T-helper 1 cell treated with Interleukin-12 subunit alpha and Interleukin-12 subunit beta and Interleukin-4 antibody, amounts not matched to agents 30 μg/mL and 1 μg/mL, for 36 hours (primary cell): ENCODE data around the gene VSTM4.

Experiments
- H3K27ac Mint-ChIP-seq: one replicate; pipeline ENCODE4 v1.8.0; 2021; ENCODE audit warnings: mild to moderate bottlenecking, mixed read lengths
- H3K27me3 Mint-ChIP-seq: one replicate; pipeline ENCODE4 v1.8.0; 2021; ENCODE audit warnings: low read depth, mixed read lengths
- H3K36me3 Mint-ChIP-seq: one replicate; pipeline ENCODE4 v1.8.0; 2021; ENCODE audit warnings: low read depth, mixed read lengths
- H3K4me1 Mint-ChIP-seq: one replicate; pipeline ENCODE4 v1.8.0; 2021; ENCODE audit warnings: low read depth, mixed read lengths
- H3K4me3 Mint-ChIP-seq: one replicate; pipeline ENCODE4 v1.8.0; 2021; ENCODE audit warnings: mild to moderate bottlenecking, moderate library complexity, mixed read lengths
- H3K9me3 Mint-ChIP-seq: one replicate; pipeline ENCODE4 v1.8.0; 2021; ENCODE audit warnings: mixed read lengths

VSTM4 gene

DNA sequence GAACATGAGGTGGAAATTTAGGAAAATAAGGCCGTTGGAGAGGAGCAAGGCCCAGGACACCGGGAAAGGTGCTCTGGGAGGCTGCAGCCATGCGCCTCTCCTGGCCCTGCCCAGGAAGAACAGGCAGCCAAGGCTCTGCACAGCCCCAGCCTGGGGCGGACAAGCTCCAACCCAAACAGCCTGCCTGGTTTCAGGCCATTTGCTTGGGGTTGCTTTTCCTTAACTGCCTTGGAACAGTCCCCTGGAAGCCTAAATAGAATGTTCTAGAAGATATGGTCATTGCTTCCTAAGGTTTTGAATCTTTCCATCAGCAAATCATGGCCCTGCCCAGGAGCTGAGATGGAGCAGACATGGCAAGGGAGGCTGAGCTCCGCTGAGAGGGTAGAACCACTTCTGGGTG is 11.0 kb downstream of the VSTM4 start:
- peaks cover 10% of the 10 kb centered on the region for H3K27me3 Mint-ChIP-seq
- no peaks in the 10 kb centered on the region for H3K9me3 Mint-ChIP-seq

DNA sequence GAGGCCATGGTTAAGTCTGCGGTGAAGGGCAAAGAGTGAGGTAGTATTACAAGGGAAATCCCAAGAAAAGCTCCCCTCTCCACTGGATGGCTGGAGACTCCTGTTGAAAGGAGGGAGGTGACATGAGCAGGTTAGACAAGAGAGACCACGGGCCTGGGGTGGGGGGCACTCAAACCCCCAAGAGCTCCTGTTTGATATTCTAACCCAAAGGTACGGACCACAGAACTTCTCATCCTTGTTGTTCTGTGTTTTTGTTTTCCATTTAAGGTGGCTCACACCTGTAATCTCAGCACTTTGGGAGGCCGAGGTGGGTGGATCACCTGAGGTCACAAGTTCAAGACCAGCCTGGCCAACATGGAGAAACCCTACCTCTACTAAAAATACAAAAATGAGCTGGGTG is 11.6 kb downstream of the VSTM4 start:
- Mint-ChIP-seq H3K27me3 (peaks cover 10% of the 10 kb centered on the region), H3K9me3 (no peaks in the 10 kb centered on the region), H3K4me3 (no peak overlapping the region), H3K27ac (no peak overlapping the region), H3K36me3 (no peaks in the 10 kb centered on the region), H3K4me1 (no peaks in the 10 kb centered on the region)

More for the DNA sequence above, 11.0 kb downstream of the VSTM4 start:
- Mint-ChIP-seq H3K36me3 (no peaks in the 10 kb centered on the region), H3K4me1 (no peaks in the 10 kb centered on the region), H3K4me3 (no peak overlapping the region), H3K27ac (no peak overlapping the region)

DNA sequence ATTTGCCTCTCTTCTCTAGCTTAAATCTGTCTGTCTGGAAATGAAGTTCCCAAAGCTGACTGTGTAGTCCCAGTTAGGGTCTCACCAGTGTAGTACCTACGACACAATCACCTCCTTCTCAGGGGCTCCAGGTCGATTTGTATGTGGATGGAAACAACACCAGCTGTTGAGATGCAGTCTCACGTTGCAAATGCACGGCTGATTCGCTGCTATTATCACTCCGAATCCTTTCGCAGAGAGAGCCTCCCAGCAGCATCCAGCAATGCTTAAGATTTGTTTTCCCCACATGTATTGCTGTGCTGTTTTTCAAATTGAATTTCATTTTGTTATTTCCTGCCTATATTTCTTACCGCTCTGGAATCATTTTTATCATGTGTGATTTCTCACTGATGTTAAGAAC is 16.3 kb downstream of the VSTM4 start:
- Mint-ChIP-seq H3K27me3 (peaks cover 3% of the 10 kb centered on the region), H3K4me1 (no peaks in the 10 kb centered on the region), H3K9me3 (no peaks in the 10 kb centered on the region), H3K4me3 (no peak overlapping the region), H3K27ac (no peak overlapping the region), H3K36me3 (no peaks in the 10 kb centered on the region)

DNA sequence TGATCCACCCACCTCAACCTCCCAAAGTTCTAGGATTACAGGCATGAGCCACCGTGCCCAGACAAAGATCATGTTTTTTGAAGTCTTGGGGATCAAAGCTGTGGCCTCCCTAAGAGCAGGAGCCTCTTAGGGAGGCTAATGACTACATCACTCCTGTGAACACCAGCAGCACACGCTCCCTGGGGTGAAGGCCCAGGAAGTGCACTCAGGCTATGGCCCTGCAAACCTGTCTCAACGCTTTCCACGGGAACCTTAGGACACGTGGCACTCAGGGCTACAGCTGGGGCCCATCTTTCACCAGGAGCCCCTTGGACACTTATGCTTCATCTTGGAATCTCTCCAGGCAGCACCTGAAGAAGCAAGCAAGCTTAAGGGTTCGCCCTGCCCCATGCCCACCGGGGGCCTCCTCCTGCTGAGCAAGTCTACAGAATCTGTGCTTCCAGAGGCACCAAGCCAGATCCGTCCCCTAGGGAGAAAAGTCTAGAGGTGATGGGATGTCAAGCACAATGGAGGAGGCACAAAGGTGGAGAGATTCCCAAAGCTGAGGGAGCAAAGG is 18.4 kb downstream of the VSTM4 start:
- Mint-ChIP-seq H3K4me1 (no peaks in the 10 kb centered on the region), H3K9me3 (no peaks in the 10 kb centered on the region), H3K4me3 (no peak overlapping the region), H3K36me3 (no peaks in the 10 kb centered on the region), H3K27ac (no peak overlapping the region), H3K27me3 (peaks cover 3% of the 10 kb centered on the region)

DNA sequence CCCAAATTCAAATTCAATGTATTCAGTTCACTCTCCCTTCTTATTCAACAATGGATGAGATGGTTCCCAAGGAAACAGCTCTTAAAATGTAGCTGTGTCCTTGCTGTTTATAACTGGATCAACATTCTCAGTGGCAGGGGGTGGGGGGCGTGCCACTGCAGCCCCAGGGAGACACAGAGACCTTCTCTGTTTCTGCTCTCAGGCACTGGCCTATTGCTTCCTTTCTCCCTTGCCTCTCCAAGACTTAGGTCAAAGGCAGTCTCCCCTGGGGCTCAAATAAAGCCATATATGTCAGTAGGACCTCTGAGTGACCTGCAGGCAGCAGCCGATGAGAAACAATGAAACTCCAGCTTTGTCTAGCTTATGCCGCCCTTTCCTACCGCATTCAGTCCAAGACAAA is 20.7 kb downstream of the VSTM4 start:
- Mint-ChIP-seq H3K27me3 (peaks cover 2% of the 10 kb centered on the region), H3K4me1 (no peaks in the 10 kb centered on the region), H3K9me3 (no peaks in the 10 kb centered on the region), H3K36me3 (no peaks in the 10 kb centered on the region), H3K27ac (no peak overlapping the region), H3K4me3 (no peak overlapping the region)

DNA sequence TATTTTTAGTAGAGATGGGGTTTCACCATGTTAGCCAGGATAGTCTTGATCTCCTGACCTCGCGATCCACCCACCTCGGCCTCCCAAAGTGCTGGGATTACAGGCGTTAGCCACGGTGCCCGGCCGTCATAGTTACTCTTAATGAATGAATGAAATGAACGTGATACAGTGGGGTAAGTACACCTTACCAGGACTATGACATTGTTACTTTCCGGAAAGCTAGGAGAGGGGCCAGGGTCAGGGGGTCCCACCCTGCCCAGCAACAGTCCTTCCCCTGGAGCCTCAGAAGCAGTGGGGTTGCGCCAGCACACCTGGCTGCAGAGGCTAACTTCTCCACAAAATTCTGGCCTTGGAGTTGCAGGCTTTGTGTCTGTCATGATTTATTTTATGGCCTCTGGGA is 21.4 kb downstream of the VSTM4 start:
- H3K4me1 Mint-ChIP-seq = no peaks in the 10 kb centered on the region
- H3K4me3 Mint-ChIP-seq = no peak overlapping the region
- no peak overlapping the region for H3K27ac Mint-ChIP-seq
- peaks cover 7% of the 10 kb centered on the region for H3K27me3 Mint-ChIP-seq
- H3K36me3 Mint-ChIP-seq = no peaks in the 10 kb centered on the region
- H3K9me3 Mint-ChIP-seq = no peaks in the 10 kb centered on the region

DNA sequence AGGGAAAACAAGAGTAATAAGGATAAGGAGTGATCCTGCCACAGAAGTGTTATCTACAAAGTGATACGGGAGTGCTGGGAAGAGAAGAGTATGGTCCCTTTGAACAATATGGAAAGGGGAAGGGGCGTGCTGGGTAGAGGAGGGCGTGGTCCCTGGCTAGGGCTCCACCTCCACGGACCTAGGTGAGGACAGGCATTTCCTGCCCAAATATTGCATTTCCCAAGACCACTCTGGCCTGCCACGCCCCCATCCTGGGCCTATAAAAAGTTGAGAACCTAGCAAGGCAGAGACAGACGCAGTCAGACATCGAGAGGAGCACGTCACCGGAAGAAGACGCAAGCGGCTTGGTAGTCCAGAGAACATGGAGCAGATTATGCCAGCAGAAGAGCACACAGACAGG is 22.8 kb downstream of the VSTM4 start:
- H3K9me3 Mint-ChIP-seq = peaks cover 2% of the 10 kb centered on the region
- H3K27ac Mint-ChIP-seq = no peak overlapping the region
- H3K4me3 Mint-ChIP-seq = no peak overlapping the region
- H3K36me3 Mint-ChIP-seq = no peaks in the 10 kb centered on the region
- H3K4me1 Mint-ChIP-seq = no peaks in the 10 kb centered on the region
- peaks cover 7% of the 10 kb centered on the region for H3K27me3 Mint-ChIP-seq

DNA sequence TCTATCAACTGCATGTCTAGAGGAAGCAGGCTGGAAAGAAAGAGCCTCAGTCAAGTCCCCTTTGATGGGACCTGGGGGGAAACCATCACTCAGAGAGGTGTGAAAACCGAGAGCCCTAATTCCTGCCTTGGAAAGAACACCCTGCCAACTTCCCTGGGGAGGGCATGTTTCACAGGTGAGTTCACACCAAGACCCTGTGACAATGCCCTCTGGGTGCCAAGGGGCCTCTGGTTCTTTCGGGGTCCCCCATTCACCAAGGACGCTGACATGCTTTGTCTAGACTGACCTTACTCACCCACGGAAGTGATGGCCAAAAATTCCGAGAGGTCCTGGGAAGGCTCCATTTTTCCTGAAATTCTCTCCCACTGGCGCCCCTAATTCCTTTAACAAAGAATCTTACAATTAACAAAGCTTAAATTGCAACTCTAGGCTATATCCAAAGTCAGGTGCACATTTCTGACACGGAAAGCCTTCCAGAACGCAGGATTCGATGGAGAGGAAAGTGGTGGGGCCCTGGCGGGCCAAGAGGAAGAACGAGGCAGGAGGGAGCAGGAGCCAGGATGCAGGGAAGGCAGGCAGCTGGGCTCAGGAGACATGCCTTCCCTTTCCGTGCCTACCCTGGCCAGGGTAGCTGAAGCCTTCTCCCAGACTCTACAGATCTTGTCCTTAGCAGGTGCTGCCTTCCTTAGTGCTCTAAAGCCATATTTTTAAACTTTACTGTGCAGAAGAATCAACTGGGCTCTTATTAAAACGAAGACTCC is 23.7 kb downstream of the VSTM4 start:
- Mint-ChIP-seq H3K9me3 (peaks cover 10% of the 10 kb centered on the region), H3K4me3 (no peak overlapping the region), H3K27ac (no peak overlapping the region), H3K36me3 (no peaks in the 10 kb centered on the region), H3K27me3 (peaks cover 7% of the 10 kb centered on the region), H3K4me1 (no peaks in the 10 kb centered on the region)

DNA sequence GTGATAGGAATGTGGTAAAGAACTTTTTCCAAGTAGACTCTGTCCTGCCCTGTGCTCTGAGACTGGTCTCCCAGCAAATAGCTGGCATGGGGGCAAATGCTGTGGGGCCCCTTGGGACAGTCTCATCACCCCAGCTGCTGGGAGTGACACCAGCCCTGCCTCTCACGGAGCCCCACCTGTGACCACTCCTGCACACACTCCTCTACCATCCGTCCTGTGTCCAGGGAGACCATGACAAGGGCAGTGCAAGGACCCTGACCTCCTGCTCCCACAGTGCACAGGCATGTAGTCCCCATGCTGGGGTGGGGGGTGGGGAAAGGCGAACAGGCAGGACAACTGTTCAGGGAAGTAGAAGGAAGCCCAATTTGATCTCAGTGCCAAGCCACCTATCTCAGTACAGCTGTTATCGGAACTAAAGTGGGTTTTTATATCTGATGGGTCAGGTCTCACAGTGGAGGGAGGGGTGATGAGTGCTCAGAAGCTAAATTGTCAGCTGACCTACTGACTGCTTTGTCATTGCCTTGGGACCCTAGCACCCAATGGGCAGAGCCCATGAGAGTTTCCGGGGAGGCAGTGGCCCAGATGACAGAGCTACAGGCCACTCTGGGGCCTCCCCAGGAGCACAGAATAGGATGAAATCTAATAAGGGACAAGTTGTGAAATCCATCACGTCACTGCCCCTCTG is 24.5 kb downstream of the VSTM4 start:
- H3K4me1 Mint-ChIP-seq = no peaks in the 10 kb centered on the region
- peaks cover 10% of the 10 kb centered on the region for H3K9me3 Mint-ChIP-seq
- H3K27me3 Mint-ChIP-seq = peaks cover 7% of the 10 kb centered on the region
- no peak overlapping the region for H3K27ac Mint-ChIP-seq
- H3K4me3 Mint-ChIP-seq = no peak overlapping the region
- no peaks in the 10 kb centered on the region for H3K36me3 Mint-ChIP-seq

DNA sequence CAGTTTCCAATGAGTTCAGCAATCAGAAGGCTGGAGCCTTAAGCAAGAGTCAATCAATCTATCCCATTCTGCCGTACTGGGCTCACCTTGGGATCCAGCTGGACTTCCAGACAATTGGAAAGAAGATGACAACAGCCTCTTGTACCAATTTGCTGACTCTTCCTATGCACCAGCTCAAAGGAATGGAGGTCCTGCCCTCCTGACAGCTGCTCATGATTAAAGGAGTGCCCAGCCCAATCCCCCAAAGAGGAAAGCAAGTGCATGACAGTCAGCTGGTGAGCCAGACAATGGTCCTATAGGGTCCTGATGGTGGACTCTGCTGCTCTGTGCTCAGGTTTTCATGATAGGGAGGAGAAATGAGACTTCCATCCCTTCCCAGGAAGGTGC is 25.1 kb downstream of the VSTM4 start:
- H3K27me3 Mint-ChIP-seq = peaks cover 7% of the 10 kb centered on the region
- no peak overlapping the region for H3K4me3 Mint-ChIP-seq
- H3K4me1 Mint-ChIP-seq = no peaks in the 10 kb centered on the region
- H3K9me3 Mint-ChIP-seq = peaks cover 10% of the 10 kb centered on the region
- no peak overlapping the region for H3K27ac Mint-ChIP-seq
- no peaks in the 10 kb centered on the region for H3K36me3 Mint-ChIP-seq

DNA sequence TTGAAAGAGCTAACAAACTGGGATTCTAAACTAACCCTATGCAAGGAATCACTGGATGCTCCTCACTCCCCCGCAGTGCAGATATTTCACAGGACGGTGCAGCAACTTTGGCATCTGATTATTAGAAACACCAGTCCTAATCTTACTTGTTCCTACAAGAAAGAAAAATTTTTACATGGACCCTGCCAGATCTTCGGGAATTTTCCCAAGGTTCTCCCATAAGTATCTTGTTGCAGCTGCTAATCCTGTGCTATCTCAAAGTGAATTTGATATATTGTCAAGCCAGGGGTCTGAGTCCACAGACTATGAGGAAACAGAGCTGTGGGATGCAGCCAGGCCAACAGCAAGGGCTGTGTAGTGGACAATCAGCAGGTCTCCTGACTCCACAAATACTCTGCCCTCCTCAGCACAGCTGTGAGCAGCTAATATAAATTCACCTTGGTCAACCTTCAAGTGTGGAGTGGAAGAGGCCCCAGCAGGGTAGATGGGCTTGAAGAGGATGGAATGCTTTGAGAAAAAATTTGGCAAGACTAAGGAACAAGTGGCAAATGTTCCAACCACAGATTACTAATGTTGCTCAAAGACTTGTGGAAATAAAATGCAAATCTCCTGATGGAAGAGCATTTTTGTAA is 25.6 kb downstream of the VSTM4 start:
- H3K27me3 Mint-ChIP-seq = peaks cover 7% of the 10 kb centered on the region
- no peaks in the 10 kb centered on the region for H3K4me1 Mint-ChIP-seq
- H3K4me3 Mint-ChIP-seq = no peak overlapping the region
- no peaks in the 10 kb centered on the region for H3K36me3 Mint-ChIP-seq
- H3K9me3 Mint-ChIP-seq = peaks cover 10% of the 10 kb centered on the region
- H3K27ac Mint-ChIP-seq = no peak overlapping the region

DNA sequence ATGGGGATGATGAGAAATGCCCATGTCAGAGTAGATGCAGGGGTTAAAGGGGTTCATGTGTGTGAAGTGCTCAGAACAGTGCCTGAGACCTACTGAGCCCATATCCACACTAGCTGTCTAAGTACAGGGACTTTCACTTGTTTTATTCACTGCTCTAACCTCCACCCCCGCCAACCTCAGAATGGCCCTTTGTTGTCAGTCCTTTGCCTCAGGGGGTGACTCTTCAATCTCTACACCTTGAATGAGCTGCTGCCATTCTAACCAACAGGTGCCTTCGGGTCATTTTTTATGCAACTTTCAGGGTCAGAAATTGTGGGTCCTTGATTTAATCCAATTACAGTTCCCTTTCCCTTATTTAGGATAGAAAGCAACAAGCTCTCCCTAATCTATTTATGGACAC is 26.2 kb downstream of the VSTM4 start:
- Mint-ChIP-seq H3K27ac (no peak overlapping the region), H3K4me1 (no peaks in the 10 kb centered on the region), H3K9me3 (peaks cover 10% of the 10 kb centered on the region), H3K27me3 (peaks cover 7% of the 10 kb centered on the region), H3K4me3 (no peak overlapping the region), H3K36me3 (no peaks in the 10 kb centered on the region)

DNA sequence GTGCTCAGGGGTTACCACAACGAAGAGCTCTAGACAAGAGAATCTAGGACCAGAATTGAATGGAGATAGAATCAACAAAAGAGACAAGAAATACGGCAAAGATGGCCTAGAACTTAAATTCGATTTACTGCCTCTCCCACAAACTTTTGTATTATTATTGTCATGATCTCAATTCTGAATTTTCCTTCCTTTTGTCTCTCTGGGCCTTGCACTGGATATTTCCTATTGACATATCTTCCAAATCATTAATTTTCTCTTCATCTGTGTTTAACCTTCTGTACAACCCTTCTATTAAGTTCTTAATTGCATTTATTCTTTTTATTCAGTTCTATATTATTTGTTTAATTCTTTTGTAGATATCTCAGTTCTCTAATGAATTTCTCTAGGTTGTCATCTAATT is 28.4 kb downstream of the VSTM4 start:
- H3K4me3 Mint-ChIP-seq = no peak overlapping the region
- H3K36me3 Mint-ChIP-seq = no peaks in the 10 kb centered on the region
- peaks cover 7% of the 10 kb centered on the region for H3K27me3 Mint-ChIP-seq
- H3K4me1 Mint-ChIP-seq = no peaks in the 10 kb centered on the region
- peaks cover 10% of the 10 kb centered on the region for H3K9me3 Mint-ChIP-seq
- H3K27ac Mint-ChIP-seq = no peak overlapping the region

DNA sequence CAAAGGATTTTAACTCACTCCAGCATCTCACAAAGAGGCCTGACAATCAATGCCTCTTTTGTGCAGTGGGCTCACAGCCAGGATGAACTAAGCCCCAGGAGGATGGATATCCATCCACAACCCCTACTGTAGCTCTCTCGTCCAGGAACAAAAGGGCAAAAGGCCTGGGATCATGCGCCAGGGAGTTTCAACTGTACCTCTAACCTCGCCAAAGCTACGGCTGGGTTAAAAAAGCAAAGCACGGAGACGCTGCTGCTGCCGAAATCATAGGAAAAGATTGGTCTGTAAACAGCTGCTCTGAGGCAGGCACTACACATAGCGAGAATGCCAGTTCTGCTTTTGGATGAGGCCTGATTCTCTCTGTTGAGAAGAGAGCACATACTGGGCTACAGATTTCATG is 32.1 kb downstream of the VSTM4 start:
- H3K27me3 Mint-ChIP-seq = no peaks in the 10 kb centered on the region
- peaks cover 10% of the 10 kb centered on the region for H3K9me3 Mint-ChIP-seq
- no peak overlapping the region for H3K4me3 Mint-ChIP-seq
- no peak overlapping the region for H3K27ac Mint-ChIP-seq
- peaks cover 11% of the 10 kb centered on the region for H3K4me1 Mint-ChIP-seq
- H3K36me3 Mint-ChIP-seq = no peaks in the 10 kb centered on the region

DNA sequence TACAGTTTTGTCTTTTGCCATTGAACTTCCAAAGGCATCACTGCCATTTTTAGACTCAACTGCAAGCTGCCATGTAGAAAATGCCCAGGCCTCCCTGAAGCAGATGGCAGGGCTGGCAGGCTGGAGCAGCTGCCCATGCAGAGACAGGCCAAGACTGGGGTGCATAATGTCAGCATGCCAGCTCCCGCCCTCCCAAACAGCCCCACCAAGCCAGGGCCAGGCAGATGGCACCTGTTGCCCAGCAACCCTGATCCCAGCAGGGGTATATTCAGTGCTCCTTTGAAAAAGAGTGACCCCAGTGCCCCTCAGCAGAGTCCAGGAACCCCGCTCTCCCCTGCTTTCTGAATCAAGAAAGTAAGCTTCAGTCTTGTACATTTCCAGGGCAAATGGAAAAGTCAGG is 32.6 kb downstream of the VSTM4 start:
- no peak overlapping the region for H3K4me3 Mint-ChIP-seq
- H3K27ac Mint-ChIP-seq = no peak overlapping the region
- peaks cover 10% of the 10 kb centered on the region for H3K9me3 Mint-ChIP-seq
- peaks cover 11% of the 10 kb centered on the region for H3K4me1 Mint-ChIP-seq
- no peaks in the 10 kb centered on the region for H3K36me3 Mint-ChIP-seq
- H3K27me3 Mint-ChIP-seq = no peaks in the 10 kb centered on the region
